ENCODE results near the gene ADD3.
A peak's percentile ranks its signal among the peaks of the same experiment; 100 is the strongest.

ADD3 gene

GRCh38 chr10:110006358-110007160 is 1.2 kb upstream of the ADD3 start:
- DNase-seq, result no peak

GRCh38 chr10:110007161-110007700 is 553 bp upstream of the ADD3 start:
- DNase-seq, result no peak

GRCh38 chr10:110008518-110009339 is 945 bp downstream of the ADD3 start:
- DNase-seq, result no peak

- DNase-seq, result peak; percentile 38
These were observed 2.1 kb downstream of the ADD3 start for GRCh38 chr10:110009736-110010475.

- DNase-seq, result no peak
These were observed 2.9 kb downstream of the ADD3 start for GRCh38 chr10:110010486-110011378.

- no peak for DNase-seq
These were observed 3.9 kb downstream of the ADD3 start for GRCh38 chr10:110011681-110012080.

GRCh38 chr10:110013630-110014293 is 6.0 kb downstream of the ADD3 start:
- no peak for DNase-seq

GRCh38 chr10:110016039-110016438 is 8.3 kb downstream of the ADD3 start:
- no peak for DNase-seq

- peak; percentile 27 for DNase-seq
These were observed 9.3 kb downstream of the ADD3 start for GRCh38 chr10:110017052-110017451.

GRCh38 chr10:110017907-110018306 is 10.1 kb downstream of the ADD3 start:
- DNase-seq, result no peak

GRCh38 chr10:110020265-110020664 is 12.5 kb downstream of the ADD3 start:
- no peak for DNase-seq

GRCh38 chr10:110022716-110023504 is 15.1 kb downstream of the ADD3 start:
- peak; percentile 30 for DNase-seq

GRCh38 chr10:110023785-110024465 is 16.1 kb downstream of the ADD3 start:
- no peak for DNase-seq

GRCh38 chr10:110029450-110029849 is 21.7 kb downstream of the ADD3 start:
- no peak for DNase-seq

GRCh38 chr10:110032801-110033700 is 25.3 kb downstream of the ADD3 start:
- no peak for DNase-seq

- no peak for DNase-seq
These were observed 26.0 kb downstream of the ADD3 start for GRCh38 chr10:110033701-110034235.

- no peak for DNase-seq
These were observed 26.8 kb downstream of the ADD3 start for GRCh38 chr10:110034596-110034995.

- no peak for DNase-seq
These were observed 27.5 kb downstream of the ADD3 start for GRCh38 chr10:110035070-110035921.

All from suppressor macrophage treated with lipopolysaccharide for 4 hours (primary cell).